NCI-H2196 treated with DMSO at 0.1 percent for 48 hours (cell line): Measurements from ENCODE around the gene CARD11.
A peak's percentile ranks its signal among the peaks of the same experiment; 100 is the strongest.

Source experiments
- DNase-seq: peaks from one replicate; lab custom pipeline; 2025; ENCODE audit not compliant: unreplicated experiment; lab: John Stamatoyannopoulos, UW

Gene CARD11

GRCh38 chr7:2912684-2913439 is 130.8 kb downstream of the CARD11 start:
- DNase-seq, result no peak

GRCh38 chr7:2911466-2911865 is 132.2 kb downstream of the CARD11 start:
- no peak for DNase-seq

- DNase-seq, result no peak
These were observed 134.1 kb downstream of the CARD11 start for GRCh38 chr7:2909471-2910039.

DNA sequence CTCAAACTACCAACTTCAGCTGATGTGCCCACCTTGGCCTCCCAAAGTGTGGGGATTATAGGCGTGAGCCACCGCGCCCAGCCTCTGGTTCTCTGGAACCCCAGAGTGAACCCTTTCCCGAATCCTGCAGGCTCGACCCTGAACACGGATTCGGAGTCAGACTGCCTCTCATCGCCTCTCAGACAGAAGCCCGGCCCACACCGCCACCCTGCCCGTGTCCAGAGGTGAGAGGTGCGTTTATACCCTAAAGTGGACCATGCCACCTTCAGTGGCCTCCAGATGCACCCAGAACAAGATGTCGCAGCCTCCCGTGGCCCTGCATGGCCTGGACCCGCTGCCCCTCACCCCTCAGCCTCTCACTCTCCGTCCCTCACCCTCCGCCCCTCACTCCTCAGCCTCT is 134.6 kb downstream of the CARD11 start:
- DNase-seq, result no peak

GRCh38 chr7:2908103-2908683 is 135.5 kb downstream of the CARD11 start:
- no peak for DNase-seq

DNA sequence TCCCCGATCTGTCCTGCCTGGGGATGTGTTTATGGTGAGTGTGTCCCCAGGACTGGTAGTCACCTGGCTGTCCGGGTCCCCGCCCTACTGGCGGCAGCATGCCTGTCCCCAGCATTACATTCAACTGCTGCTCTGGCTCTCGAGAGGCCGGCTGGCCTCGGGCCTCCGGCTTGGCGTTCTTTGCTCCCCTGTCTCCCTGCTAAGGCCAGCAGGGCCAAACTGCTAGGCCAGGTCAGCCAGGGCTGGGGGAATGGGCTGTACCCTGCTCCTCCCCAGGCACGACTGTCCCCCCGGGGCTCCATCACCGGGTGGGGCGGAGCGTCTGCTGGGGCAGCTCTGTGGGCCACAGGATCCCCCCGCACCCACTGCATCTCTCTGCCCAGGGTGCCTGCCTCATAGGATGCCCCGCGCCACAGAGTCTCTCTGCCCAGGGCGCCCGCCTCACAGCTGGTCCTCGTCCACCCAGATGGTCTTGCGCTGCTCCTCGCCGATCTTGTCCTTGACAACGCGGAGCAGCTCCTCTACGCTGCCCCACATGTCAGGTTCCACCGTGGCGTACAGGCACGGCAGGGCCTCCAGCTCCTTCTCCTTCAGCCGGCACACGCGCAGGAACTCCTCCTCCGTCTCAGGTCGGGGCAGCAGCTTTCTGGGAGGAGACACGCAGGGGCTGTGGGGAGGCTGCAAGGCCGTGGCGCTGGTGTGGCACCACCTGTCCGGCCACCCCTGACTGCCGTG is 137.3 kb downstream of the CARD11 start:
- no peak for DNase-seq

DNA sequence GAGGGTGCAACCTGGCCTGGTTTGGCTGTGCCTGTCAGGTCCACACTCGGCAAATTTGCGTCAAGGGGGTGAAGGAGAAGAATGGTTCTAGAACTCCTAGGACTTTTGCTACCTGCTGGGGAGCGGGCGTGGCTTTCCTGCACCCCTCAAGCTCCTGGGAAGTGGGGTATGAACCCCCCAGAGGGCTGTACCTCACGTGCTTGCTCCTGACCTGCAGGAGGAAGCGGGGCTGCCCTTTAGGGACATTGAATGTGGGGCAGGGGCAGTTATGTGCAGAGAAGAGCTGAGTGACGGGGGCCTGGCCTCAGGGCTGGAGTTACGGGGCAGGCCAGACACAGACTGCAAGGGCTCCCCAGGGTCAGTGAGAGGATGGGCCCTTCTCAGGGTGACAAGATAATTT is 138.2 kb downstream of the CARD11 start:
- no peak for DNase-seq

- DNase-seq, result no peak
These were observed 138.6 kb downstream of the CARD11 start for GRCh38 chr7:2905027-2905426.

DNA sequence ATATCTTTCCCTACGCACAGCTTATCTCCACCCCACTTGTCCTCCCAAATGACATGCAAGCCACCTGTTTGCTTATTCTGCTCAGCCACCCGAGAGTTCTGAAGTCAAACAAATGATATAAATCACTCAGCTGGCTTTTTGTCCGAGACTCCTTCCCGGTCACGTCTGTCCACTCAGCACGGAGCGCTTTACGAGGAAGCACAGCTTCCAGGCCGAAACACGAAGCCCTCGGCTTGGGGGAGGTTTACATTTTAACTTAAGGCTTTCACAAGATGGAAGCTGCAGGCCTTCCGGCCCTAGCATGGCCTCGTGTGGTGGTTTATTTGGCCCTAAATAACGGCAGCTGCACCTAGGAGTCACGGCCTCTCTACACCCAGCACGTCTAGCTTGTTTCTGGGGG is 139.5 kb downstream of the CARD11 start:
- no peak for DNase-seq

DNA sequence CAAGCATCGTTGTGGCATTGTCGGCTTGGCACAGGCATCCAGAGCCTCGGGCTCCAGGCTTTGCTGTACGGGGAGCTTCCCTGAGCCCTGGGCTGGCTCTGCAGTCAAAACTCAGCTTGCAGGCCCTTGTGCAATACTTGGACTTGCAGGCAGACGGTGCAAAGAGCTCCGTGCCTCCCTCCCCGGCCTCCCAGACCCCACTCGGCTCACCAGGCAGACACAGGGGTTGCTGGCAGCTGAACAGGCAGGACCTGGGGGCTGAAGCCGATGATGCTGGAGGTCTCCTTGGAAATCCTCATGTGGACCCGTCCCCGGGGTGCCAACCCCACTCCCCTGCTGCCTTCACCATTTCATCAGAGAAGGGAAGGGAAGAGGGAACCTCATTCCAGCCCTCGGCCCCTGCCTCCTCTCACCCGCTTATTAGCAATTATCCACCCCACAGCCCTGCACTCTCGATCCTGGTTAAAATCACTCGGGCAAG is 139.9 kb downstream of the CARD11 start:
- no peak for DNase-seq

DNA sequence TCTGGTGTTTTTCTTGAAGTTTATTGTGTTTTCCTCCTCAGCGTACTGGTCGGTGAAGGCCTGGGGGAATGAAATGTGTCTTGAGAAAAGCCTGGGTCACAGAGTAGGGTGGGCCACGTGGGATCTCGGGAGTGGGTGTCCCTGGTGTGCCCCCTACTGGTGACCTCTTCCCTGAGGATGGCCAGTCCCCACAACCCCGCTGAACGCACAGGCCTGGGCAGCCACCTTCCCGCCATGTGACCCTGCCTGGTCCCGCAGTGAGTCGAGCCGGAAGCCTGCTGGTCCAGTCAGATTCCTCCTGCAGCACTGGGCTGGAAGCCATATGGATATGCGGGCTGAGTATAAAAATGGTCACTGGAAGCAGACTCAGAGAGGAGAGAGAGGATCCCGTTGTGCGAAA is 146.6 kb downstream of the CARD11 start:
- no peak for DNase-seq

GRCh38 chr7:2896131-2896530 is 147.5 kb downstream of the CARD11 start:
- no peak for DNase-seq

- no peak for DNase-seq
These were observed 149.3 kb downstream of the CARD11 start for GRCh38 chr7:2894118-2894940.

GRCh38 chr7:2893411-2893861 is 150.2 kb downstream of the CARD11 start:
- no peak for DNase-seq

DNA sequence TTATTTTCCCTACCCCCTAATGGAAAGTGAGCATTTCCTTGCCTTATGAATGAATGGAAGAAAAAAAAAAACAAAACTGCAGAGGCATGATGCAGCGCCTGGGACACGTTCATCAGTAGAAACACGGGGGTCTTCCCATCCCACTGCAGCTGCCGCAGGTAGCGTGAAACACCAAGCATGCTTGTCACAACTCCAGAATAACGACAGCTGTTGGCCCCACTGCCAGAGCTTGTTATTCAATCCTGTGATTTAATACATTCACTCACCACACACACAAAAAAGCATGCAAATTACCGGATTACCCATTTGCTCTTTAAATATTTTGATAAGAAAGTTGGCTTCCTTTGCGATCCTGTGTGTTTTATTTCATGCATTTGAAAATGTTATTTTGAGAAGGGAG is 151.1 kb downstream of the CARD11 start:
- DNase-seq, result no peak

GRCh38 chr7:2887816-2888215 is 155.9 kb downstream of the CARD11 start:
- no peak for DNase-seq

DNA sequence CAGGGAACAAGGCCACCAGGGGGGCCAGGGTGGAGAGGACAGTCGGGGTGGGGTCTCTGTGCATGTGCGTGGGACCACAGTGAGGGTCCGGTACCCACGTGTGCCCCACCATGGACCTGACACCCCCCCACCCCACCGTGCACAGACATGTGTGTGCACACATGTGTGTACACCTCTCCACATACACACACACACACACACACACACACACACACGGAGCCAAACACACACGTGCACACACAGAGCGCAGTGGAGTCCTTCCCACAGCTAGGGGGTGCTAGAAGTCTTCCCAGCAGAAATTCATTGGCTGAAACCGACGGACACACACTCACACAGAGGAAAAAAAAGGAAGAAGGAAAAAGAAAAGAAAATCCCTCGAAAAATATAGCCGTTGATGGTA is 156.8 kb downstream of the CARD11 start:
- DNase-seq, result peak; percentile 49

GRCh38 chr7:2886391-2886790 is 157.3 kb downstream of the CARD11 start:
- no peak for DNase-seq

GRCh38 chr7:2884161-2884560 is 159.5 kb downstream of the CARD11 start:
- no peak for DNase-seq

DNA sequence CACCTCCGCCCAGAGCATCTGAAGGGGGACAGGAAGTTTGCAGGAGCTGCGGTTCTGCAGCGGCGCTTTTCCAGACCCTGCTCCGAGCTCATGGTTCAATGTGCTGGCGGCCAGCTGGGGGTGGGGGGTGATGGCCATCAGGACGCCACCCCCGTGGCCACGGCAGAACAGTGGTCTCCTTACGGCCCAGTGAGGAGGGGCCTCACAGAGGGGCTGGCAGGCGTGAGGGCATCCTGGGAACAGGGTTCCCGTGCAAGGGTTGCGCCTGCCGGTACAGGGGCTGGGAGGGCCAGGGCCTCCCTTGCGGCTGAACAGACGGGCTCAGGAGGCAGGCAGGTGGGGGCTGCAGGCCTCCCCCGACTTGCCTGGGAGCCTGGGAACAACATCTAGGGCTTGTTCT is 160.6 kb downstream of the CARD11 start:
- DNase-seq, result no peak

GRCh38 chr7:2882111-2882510 is 161.6 kb downstream of the CARD11 start:
- no peak for DNase-seq
